T-helper 1 cell treated with Interleukin-12 subunit alpha and Interleukin-12 subunit beta and Interleukin-4 antibody, amounts not matched to agents 30 μg/mL and 1 μg/mL, for 36 hours (primary cell): ENCODE data around the gene APBA1.

Source experiments
- H3K27ac Mint-ChIP-seq: one replicate; pipeline ENCODE4 v1.8.0; 2021; ENCODE audit warnings: mild to moderate bottlenecking, mixed read lengths
- H3K27me3 Mint-ChIP-seq: one replicate; pipeline ENCODE4 v1.8.0; 2021; ENCODE audit warnings: low read depth, mixed read lengths
- H3K36me3 Mint-ChIP-seq: one replicate; pipeline ENCODE4 v1.8.0; 2021; ENCODE audit warnings: low read depth, mixed read lengths
- H3K4me1 Mint-ChIP-seq: one replicate; pipeline ENCODE4 v1.8.0; 2021; ENCODE audit warnings: low read depth, mixed read lengths
- H3K4me3 Mint-ChIP-seq: one replicate; pipeline ENCODE4 v1.8.0; 2021; ENCODE audit warnings: mild to moderate bottlenecking, moderate library complexity, mixed read lengths
- H3K9me3 Mint-ChIP-seq: one replicate; pipeline ENCODE4 v1.8.0; 2021; ENCODE audit warnings: mixed read lengths

The APBA1 gene

DNA sequence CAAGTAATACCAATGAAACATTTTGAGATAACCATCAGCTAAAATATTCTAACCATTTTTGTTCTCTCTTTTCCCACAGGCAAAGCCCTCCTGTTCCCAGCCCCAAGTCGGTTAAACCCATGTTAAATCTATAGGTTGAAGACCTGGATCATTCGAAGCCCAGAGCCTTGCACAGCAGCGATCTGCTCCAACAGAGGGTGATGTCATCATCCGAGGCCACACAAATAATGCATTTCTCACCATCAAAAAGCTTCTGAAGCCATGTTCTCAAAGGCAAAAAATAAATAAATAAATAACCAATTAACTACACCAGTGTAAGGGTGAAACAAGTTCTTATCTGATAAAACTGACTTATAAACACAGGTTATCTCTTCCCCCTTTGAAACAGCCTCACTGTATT, 178.0 kb downstream of the APBA1 start:
- no peak overlapping the region for H3K27ac Mint-ChIP-seq
- H3K4me3 Mint-ChIP-seq: no peak overlapping the region
- no peaks in the 10 kb centered on the region for H3K9me3 Mint-ChIP-seq
- H3K4me1 Mint-ChIP-seq: peaks cover 27% of the 10 kb centered on the region
- peaks cover 5% of the 10 kb centered on the region for H3K36me3 Mint-ChIP-seq
- H3K27me3 Mint-ChIP-seq: no peaks in the 10 kb centered on the region

GRCh38 chr9:69486498-69486897, 185.7 kb downstream of the APBA1 start:
- H3K27ac Mint-ChIP-seq: peak overlapping the region; percentile 41
- no peak overlapping the region for H3K4me3 Mint-ChIP-seq
- peaks cover 4% of the 10 kb centered on the region for H3K4me1 Mint-ChIP-seq
- no peaks in the 10 kb centered on the region for H3K27me3 Mint-ChIP-seq
- peaks cover 7% of the 10 kb centered on the region for H3K36me3 Mint-ChIP-seq
- peaks cover 9% of the 10 kb centered on the region for H3K9me3 Mint-ChIP-seq

DNA sequence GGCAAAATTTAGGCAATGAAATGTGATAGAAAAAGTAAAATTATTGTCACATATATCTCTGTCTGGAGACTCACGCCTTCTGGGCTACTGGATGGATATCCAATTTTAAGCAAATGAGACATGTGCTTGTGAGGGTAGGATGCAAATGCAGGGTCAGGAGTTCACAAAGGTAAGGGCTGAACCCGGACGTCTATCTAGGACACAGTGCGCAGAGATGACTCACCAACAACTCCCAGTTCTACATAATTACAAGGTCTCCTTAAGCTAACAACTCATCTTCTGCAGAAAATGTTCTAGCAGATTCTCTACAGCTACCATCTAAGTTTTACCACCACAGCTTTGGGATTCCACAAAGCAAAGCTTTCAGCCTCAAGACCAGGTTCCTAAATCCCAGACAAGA, 186.7 kb downstream of the APBA1 start:
- Mint-ChIP-seq H3K36me3 (peaks cover 7% of the 10 kb centered on the region), H3K4me1 (peaks cover 4% of the 10 kb centered on the region), H3K27me3 (no peaks in the 10 kb centered on the region), H3K27ac (no peak overlapping the region), H3K4me3 (no peak overlapping the region), H3K9me3 (peaks cover 9% of the 10 kb centered on the region)

GRCh38 chr9:69483886-69484422, 188.2 kb downstream of the APBA1 start:
- H3K27me3 Mint-ChIP-seq: no peaks in the 10 kb centered on the region
- peaks cover 9% of the 10 kb centered on the region for H3K9me3 Mint-ChIP-seq
- H3K4me1 Mint-ChIP-seq: peaks cover 4% of the 10 kb centered on the region
- no peak overlapping the region for H3K27ac Mint-ChIP-seq
- no peak overlapping the region for H3K4me3 Mint-ChIP-seq
- H3K36me3 Mint-ChIP-seq: peaks cover 7% of the 10 kb centered on the region

GRCh38 chr9:69476797-69477196, 195.4 kb downstream of the APBA1 start:
- Mint-ChIP-seq H3K4me1 (peaks cover 39% of the 10 kb centered on the region), H3K36me3 (no peaks in the 10 kb centered on the region), H3K27me3 (peaks cover 6% of the 10 kb centered on the region), H3K27ac (peak overlapping the region; percentile 83), H3K9me3 (no peaks in the 10 kb centered on the region), H3K4me3 (no peak overlapping the region)

DNA sequence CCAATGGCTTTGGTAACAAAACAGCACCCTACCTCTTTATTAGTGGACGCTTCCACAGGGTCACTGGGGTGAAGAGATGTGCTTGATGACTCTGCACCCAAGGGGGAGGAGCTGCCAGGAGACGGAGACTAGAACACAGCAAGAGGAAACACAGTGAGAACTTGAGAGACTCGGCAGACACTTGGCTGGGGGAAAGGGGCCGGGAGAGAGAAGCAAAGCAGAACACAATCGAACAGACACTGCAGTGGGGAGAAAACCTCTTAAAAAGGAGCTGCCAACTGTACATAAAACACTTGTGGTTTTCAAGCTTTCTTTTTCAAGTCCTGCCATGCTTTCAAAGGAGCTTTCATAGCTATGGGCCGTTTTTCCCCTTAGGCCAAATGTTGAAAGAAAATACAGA, 196.2 kb downstream of the APBA1 start:
- peaks cover 6% of the 10 kb centered on the region for H3K27me3 Mint-ChIP-seq
- H3K4me1 Mint-ChIP-seq: peaks cover 39% of the 10 kb centered on the region
- no peaks in the 10 kb centered on the region for H3K9me3 Mint-ChIP-seq
- H3K36me3 Mint-ChIP-seq: no peaks in the 10 kb centered on the region
- H3K4me3 Mint-ChIP-seq: peak overlapping the region; percentile 37
- H3K27ac Mint-ChIP-seq: peak overlapping the region; percentile 83

DNA sequence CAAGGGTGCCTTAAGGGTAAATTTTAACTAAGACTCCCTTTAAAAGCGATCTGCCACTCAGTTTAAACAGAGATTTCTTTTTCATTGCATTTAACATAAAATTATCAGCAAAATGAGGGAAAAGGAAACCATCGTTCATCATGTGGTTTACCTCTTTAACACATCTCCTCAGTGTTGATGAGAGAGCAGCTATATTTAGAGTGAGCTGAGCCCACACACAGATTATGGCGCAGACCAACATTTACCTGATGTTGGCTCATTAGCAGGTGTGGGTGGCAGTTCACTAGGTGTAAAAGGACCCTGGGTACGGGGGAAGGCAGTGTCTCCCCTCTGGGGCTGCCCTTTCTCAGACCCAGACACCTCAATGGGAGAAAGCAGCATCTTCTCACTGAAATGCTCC, 197.3 kb downstream of the APBA1 start:
- Mint-ChIP-seq H3K4me3 (peak overlapping the region; percentile 74), H3K9me3 (no peaks in the 10 kb centered on the region), H3K27me3 (peaks cover 6% of the 10 kb centered on the region), H3K27ac (peak overlapping the region; percentile 83), H3K36me3 (no peaks in the 10 kb centered on the region), H3K4me1 (peaks cover 39% of the 10 kb centered on the region)

DNA sequence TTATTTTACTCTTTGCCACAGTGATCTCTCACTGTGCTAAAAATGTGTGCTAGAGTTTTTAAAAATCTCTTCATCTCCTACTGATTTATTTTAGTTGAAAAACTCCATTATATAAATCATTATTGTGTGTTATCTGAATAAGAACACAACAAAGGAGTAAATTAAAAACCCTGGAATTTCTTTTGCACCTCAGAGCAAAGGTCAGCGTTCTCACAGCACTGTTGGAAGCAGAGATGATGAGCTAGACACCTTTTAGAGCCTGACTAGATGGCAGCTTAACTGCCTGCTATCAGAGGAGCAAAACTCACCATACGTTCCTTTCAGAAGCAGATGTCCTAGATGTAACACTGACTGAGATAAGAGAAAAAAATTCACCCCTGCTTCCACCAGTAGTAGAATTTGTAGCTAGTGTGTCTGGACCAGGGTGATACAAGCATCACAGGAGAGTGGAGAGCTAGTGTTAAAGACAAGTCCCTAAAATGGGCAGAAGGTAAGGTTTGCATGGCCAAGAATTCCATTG, 200.0 kb downstream of the APBA1 start:
- H3K36me3 Mint-ChIP-seq: no peaks in the 10 kb centered on the region
- H3K4me3 Mint-ChIP-seq: no peak overlapping the region
- no peak overlapping the region for H3K27ac Mint-ChIP-seq
- no peaks in the 10 kb centered on the region for H3K9me3 Mint-ChIP-seq
- H3K27me3 Mint-ChIP-seq: peaks cover 6% of the 10 kb centered on the region
- H3K4me1 Mint-ChIP-seq: peaks cover 41% of the 10 kb centered on the region

GRCh38 chr9:69471433-69471832, 200.7 kb downstream of the APBA1 start:
- no peaks in the 10 kb centered on the region for H3K9me3 Mint-ChIP-seq
- no peaks in the 10 kb centered on the region for H3K36me3 Mint-ChIP-seq
- H3K27me3 Mint-ChIP-seq: peaks cover 6% of the 10 kb centered on the region
- peaks cover 36% of the 10 kb centered on the region for H3K4me1 Mint-ChIP-seq
- no peak overlapping the region for H3K4me3 Mint-ChIP-seq
- H3K27ac Mint-ChIP-seq: no peak overlapping the region

DNA sequence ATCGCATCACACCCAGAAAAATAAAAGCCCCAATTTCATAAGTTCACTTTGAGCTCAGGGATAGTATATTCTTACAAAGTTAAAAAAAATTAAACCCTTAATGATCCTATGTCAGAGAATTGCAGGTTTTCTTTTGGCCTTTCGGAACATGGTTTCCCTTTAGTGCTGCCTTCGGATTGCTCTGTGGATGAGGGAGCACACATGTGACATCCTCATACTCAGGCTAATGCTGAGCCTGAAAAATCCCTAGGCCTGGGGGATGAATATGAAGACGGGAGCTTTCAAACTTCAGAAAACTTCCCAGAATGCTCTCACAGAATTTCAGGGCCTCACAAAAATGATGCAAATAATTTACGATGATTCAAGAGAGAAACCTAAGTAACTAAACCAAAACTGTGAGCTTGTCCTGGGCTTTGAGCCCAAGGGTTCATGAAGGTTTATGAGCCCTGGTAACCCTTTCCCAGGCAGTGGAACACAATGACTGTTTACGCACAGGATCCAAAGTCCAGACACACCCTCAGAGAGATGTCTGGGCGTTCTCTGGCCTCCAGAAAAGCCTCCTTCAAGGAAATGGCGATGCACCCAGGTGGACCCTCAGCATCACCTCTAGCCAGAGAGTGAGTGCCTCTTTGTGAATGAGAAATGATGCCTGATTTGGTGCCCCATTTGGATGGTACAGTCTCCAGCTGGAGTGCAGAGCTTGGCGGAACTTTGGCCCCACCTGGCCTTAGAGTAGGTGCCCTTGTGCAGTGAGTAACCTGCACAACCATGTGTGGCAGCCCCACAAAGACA, 201.8 kb downstream of the APBA1 start:
- no peaks in the 10 kb centered on the region for H3K9me3 Mint-ChIP-seq
- no peak overlapping the region for H3K27ac Mint-ChIP-seq
- H3K27me3 Mint-ChIP-seq: peaks cover 6% of the 10 kb centered on the region
- H3K4me3 Mint-ChIP-seq: no peak overlapping the region
- no peaks in the 10 kb centered on the region for H3K36me3 Mint-ChIP-seq
- H3K4me1 Mint-ChIP-seq: peaks cover 25% of the 10 kb centered on the region

- H3K9me3 Mint-ChIP-seq: no peaks in the 10 kb centered on the region
- no peaks in the 10 kb centered on the region for H3K36me3 Mint-ChIP-seq
- peaks cover 6% of the 10 kb centered on the region for H3K27me3 Mint-ChIP-seq
- no peak overlapping the region for H3K27ac Mint-ChIP-seq
- peaks cover 13% of the 10 kb centered on the region for H3K4me1 Mint-ChIP-seq
- H3K4me3 Mint-ChIP-seq: no peak overlapping the region
Observed at GRCh38 chr9:69469136-69469535, 203.0 kb downstream of the APBA1 start.

- peaks cover 10% of the 10 kb centered on the region for H3K4me1 Mint-ChIP-seq
- peaks cover 6% of the 10 kb centered on the region for H3K27me3 Mint-ChIP-seq
- no peak overlapping the region for H3K4me3 Mint-ChIP-seq
- no peaks in the 10 kb centered on the region for H3K9me3 Mint-ChIP-seq
- no peaks in the 10 kb centered on the region for H3K36me3 Mint-ChIP-seq
- no peak overlapping the region for H3K27ac Mint-ChIP-seq
Observed at GRCh38 chr9:69468380-69468779, 203.8 kb downstream of the APBA1 start.

- H3K27me3 Mint-ChIP-seq: no peaks in the 10 kb centered on the region
- H3K4me1 Mint-ChIP-seq: peaks cover 2% of the 10 kb centered on the region
- H3K27ac Mint-ChIP-seq: no peak overlapping the region
- no peak overlapping the region for H3K4me3 Mint-ChIP-seq
- H3K9me3 Mint-ChIP-seq: no peaks in the 10 kb centered on the region
- no peaks in the 10 kb centered on the region for H3K36me3 Mint-ChIP-seq
Observed at GRCh38 chr9:69466151-69466550, 206.0 kb downstream of the APBA1 start.

GRCh38 chr9:69465473-69465872, 206.7 kb downstream of the APBA1 start:
- Mint-ChIP-seq H3K4me3 (no peak overlapping the region), H3K9me3 (no peaks in the 10 kb centered on the region), H3K36me3 (no peaks in the 10 kb centered on the region), H3K27ac (no peak overlapping the region), H3K27me3 (no peaks in the 10 kb centered on the region), H3K4me1 (peaks cover 2% of the 10 kb centered on the region)

DNA sequence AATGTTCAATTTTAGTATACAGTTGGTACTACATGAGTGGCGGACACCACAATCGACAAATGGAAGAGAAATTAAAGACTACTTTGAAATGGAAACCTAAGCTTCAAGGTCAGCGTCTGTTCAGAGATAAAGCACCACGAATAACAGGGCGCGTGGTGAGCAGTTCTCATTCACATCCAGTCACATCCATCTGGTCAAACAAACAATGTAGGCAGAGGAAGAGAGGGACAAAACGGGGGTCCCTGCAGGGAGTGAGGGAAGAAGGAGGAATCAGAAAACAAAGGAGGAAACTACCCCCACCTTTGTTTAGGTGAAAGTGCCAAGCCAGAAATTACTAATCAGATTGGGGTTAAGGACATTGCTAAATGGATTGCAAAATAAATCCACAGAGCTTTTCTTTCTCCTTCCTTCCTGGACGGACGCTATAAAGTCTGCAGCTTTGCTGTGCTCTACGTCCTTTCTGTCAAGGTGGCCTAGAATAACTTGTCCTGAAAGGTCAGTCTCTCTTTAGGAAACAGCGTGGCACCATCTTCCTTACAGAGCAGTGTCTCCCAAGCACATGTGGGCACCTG, 208.6 kb downstream of the APBA1 start:
- Mint-ChIP-seq H3K36me3 (no peaks in the 10 kb centered on the region), H3K4me3 (no peak overlapping the region), H3K4me1 (no peaks in the 10 kb centered on the region), H3K27ac (no peak overlapping the region), H3K9me3 (no peaks in the 10 kb centered on the region), H3K27me3 (no peaks in the 10 kb centered on the region)
